Fibroblast of lung (primary cell): Measurements from ENCODE around the gene SERPINH1. TPM values are rescaled to one million over a fixed set of nuclear protein-coding genes. Genes with fewer than 3 reads are reported as not detected.

Source experiments
- DNase-seq, 2 donors: peaks; one replicate each; pipeline versions ENCODE4 v3.0.0 to v3.0.0-alpha.2; 2010; ENCODE audit warnings: low read depth in 2 of 2
- H2AFZ ChIP-seq: 2 replicates; pipeline ENCODE4 v1.5.1; 2012; ENCODE audit warnings: low read length, control low read depth, inconsistent platforms
- H3K27ac ChIP-seq: 2 replicates; pipeline ENCODE4 v1.5.1; 2011; ENCODE audit warnings: low read length, control low read depth; ENCODE audit not compliant: insufficient read depth
- H3K27me3 ChIP-seq: 2 replicates; pipeline ENCODE4 v1.5.1; 2011; ENCODE audit warnings: mild to moderate bottlenecking, low read length; ENCODE audit not compliant: control insufficient read depth, insufficient read depth
- H3K36me3 ChIP-seq: 2 replicates; pipeline ENCODE4 v1.5.1; 2011; ENCODE audit warnings: low read length; ENCODE audit not compliant: control insufficient read depth, insufficient read depth
- H3K4me1 ChIP-seq: 2 replicates; pipeline ENCODE4 v1.5.1; 2011; ENCODE audit warnings: low read length; ENCODE audit not compliant: control insufficient read depth, insufficient read depth; ENCODE audit errors: extremely low read depth
- H3K4me2 ChIP-seq: 2 replicates; pipeline ENCODE4 v1.5.1; 2011; ENCODE audit warnings: low read length, control low read depth; ENCODE audit not compliant: insufficient read depth; ENCODE audit errors: extremely low read depth
- H3K4me3 ChIP-seq, 4 experiments: fragments of 200-600 bp in 1 of 4; sonication (generic) in 1 of 4; replicated peaks in 1 of 4; 2 replicates each; pipeline ENCODE4 v1.5.1; 2011 to 2016; ENCODE audit warnings: low read length in 4 of 4, low read depth in 3 of 4, mild to moderate bottlenecking in 3 of 4, control low read depth in 2 of 4, inconsistent platforms in 1 of 4, mixed read lengths in 1 of 4; ENCODE audit not compliant: insufficient read depth in 1 of 4; ENCODE audit errors: control extremely low read depth in 1 of 4
- H3K79me2 ChIP-seq: 2 replicates; pipeline ENCODE4 v1.5.1; 2012; ENCODE audit warnings: mild to moderate bottlenecking, low read length, inconsistent platforms; ENCODE audit not compliant: control insufficient read depth, insufficient read depth
- H3K9ac ChIP-seq: 2 replicates; pipeline ENCODE4 v1.5.1; 2011; ENCODE audit warnings: mild to moderate bottlenecking, low read length, control low read depth; ENCODE audit not compliant: insufficient read depth
- H3K9me3 ChIP-seq: 2 replicates; pipeline ENCODE4 v1.5.1; 2012; ENCODE audit warnings: low read depth, low read length; ENCODE audit not compliant: control insufficient read depth, insufficient read depth
- H4K20me1 ChIP-seq: 2 replicates; pipeline ENCODE4 v1.5.1; 2011; ENCODE audit warnings: low read length; ENCODE audit not compliant: control insufficient read depth, insufficient read depth; ENCODE audit errors: extremely low read depth
- EZH2 ChIP-seq: IDR thresholded peaks from 2 replicates; pipeline ENCODE4 v1.5.1; 2012; ENCODE audit warnings: low read length, control low read depth, mild to moderate bottlenecking; ENCODE audit errors: missing control alignments
- polyA plus RNA-seq, 2 donors: library from polyadenylated mRNA; depleted of rRNA in 1 of 2; stranded (reverse) in 1 of 2; unstranded in 1 of 2; fragments of >200 nt; gene quantifications; 2 replicates each; pipeline ENCODE4 v1.2.1, GENCODE V29; 2011 to 2012; ENCODE audit warnings: missing spikeins in 1 of 2
- total RNA-seq: library from RNA; depleted of rRNA; stranded (reverse); fragments of >200 nt; gene quantifications from 2 replicates; pipeline ENCODE4 v1.2.1, GENCODE V29; 2014
- TF ChIP-seq, protein P1 (sequence below), 2 donors: IDR thresholded peaks in 1 of 2; conservative IDR thresholded peaks in 1 of 2; 1 replicate in 1 of 2; 2 replicates in 1 of 2; pipeline ENCODE4 v1.5.1; 2011 to 2012; ENCODE audit warnings: low read length in 2 of 2, control low read depth in 1 of 2, inconsistent platforms in 1 of 2, low read depth in 1 of 2, mild to moderate bottlenecking in 1 of 2

SERPINH1 gene
- total and polyA plus RNA-seq, 2 donors (not counting 1 experiment from before 2014, with no cell fraction given), result 491 to 750 TPM

DNA sequence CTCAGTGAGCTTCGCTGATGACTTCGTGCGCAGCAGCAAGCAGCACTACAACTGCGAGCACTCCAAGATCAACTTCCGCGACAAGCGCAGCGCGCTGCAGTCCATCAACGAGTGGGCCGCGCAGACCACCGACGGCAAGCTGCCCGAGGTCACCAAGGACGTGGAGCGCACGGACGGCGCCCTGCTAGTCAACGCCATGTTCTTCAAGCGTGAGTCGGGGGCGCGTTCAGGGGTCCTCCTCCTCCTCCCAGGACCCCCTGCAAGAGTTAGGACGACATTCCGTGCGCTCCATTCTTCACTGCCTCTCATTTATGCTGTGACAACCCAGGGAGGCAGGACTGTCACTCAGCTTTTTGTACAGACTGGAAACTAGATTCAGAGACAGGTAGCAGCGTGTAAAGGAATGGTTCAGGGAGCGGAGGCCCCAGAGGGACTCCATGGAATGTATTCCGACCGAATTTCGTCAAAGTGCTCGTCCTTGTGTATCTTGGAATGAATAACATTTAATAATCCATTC lies 4.8 kb downstream of the SERPINH1 start:
- Histone ChIP-seq H3K27ac (no peak overlapping the region), H3K79me2 (peaks cover 90% of the 10 kb centered on the region), H3K4me3 (peak overlapping the region in 1 of 4 experiments; percentile 20), H3K9ac (no peak overlapping the region), H3K4me2 (peak overlapping the region; percentile 94), H3K9me3 (no peaks in the 10 kb centered on the region), H2AFZ (no peak overlapping the region), H3K4me1 (peaks cover 24% of the 10 kb centered on the region), H4K20me1 (peaks cover 9% of the 10 kb centered on the region), H3K36me3 (peaks cover 57% of the 10 kb centered on the region), H3K27me3 (no peaks in the 10 kb centered on the region)
- TF ChIP-seq, protein P1, sequence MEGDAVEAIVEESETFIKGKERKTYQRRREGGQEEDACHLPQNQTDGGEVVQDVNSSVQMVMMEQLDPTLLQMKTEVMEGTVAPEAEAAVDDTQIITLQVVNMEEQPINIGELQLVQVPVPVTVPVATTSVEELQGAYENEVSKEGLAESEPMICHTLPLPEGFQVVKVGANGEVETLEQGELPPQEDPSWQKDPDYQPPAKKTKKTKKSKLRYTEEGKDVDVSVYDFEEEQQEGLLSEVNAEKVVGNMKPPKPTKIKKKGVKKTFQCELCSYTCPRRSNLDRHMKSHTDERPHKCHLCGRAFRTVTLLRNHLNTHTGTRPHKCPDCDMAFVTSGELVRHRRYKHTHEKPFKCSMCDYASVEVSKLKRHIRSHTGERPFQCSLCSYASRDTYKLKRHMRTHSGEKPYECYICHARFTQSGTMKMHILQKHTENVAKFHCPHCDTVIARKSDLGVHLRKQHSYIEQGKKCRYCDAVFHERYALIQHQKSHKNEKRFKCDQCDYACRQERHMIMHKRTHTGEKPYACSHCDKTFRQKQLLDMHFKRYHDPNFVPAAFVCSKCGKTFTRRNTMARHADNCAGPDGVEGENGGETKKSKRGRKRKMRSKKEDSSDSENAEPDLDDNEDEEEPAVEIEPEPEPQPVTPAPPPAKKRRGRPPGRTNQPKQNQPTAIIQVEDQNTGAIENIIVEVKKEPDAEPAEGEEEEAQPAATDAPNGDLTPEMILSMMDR (conservative IDR thresholded peaks at IDR 0.05 in 1 of 2, IDR thresholded peaks at IDR 0.05 in 1 of 2; ENCODE audit: low read depth in 1 of 2, low read length in 2 of 2), result no peak
- DNase-seq, result no peak

DNA sequence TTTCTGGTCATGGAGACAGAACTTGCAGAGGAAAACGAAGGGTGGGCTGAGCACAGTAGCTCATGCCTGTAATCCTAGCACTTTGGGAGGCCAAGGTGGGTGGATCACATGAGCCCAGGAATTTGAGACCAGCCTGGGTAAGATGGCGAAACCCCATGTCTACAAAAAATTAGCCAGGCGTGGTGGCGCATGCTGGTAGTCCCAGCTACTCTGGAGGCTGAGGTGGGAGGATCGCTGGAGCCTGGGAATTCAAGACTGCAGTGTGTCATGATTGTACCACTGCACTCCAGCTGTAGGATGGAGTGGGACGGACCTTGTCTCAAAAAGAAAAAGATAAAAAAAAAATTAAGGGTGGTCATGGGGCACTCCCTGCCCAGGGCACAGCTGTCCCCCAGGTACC lies 5.9 kb downstream of the SERPINH1 start:
- H3K9ac ChIP-seq, result no peak overlapping the region
- no peaks in the 10 kb centered on the region for H3K27me3 ChIP-seq
- TF ChIP-seq EZH2, result no peak
- TF ChIP-seq, protein P1 (conservative IDR thresholded peaks at IDR 0.05 in 1 of 2, IDR thresholded peaks at IDR 0.05 in 1 of 2; ENCODE audit: low read depth in 1 of 2, low read length in 2 of 2), result no peak
- no peaks in the 10 kb centered on the region for H3K9me3 ChIP-seq
- H3K79me2 ChIP-seq, result peaks cover 80% of the 10 kb centered on the region
- H3K4me3 ChIP-seq, result peak overlapping the region in 1 of 4 experiments; percentile 27
- peak overlapping the region; percentile 14 for H3K27ac ChIP-seq
- H3K4me1 ChIP-seq, result peaks cover 24% of the 10 kb centered on the region
- H3K4me2 ChIP-seq, result peak overlapping the region; percentile 77
- DNase-seq, result no peak
- H4K20me1 ChIP-seq, result peaks cover 9% of the 10 kb centered on the region
- H2AFZ ChIP-seq, result no peak overlapping the region
- H3K36me3 ChIP-seq, result peaks cover 69% of the 10 kb centered on the region

DNA sequence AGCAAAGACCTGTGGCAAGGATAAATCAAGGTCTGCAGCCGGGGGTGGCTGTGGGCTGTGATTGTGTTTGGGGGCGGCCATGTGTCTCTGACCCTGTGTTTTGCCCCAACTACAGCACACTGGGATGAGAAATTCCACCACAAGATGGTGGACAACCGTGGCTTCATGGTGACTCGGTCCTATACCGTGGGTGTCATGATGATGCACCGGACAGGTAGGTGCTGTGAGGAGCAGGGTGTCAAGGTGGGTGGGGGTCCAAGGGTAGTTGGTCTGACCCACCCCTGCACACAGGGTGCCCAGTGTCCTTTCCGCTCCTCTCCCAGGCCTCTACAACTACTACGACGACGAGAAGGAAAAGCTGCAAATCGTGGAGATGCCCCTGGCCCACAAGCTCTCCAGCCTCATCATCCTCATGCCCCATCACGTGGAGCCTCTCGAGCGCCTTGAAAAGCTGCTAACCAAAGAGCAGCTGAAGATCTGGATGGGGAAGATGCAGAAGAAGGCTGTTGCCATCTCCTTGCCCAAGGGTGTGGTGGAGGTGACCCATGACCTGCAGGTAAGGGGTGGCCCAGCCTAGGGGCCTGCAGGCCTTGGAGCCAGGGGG lies 6.7 kb downstream of the SERPINH1 start:
- Histone ChIP-seq H3K4me2 (no peak overlapping the region), H3K79me2 (peaks cover 73% of the 10 kb centered on the region), H4K20me1 (peaks cover 9% of the 10 kb centered on the region), H3K4me1 (peaks cover 24% of the 10 kb centered on the region), H3K36me3 (peaks cover 70% of the 10 kb centered on the region), H3K4me3 (peak overlapping the region in 1 of 4 experiments; percentile 10), H3K9me3 (no peaks in the 10 kb centered on the region), H3K27ac (no peak overlapping the region), H3K9ac (no peak overlapping the region), H2AFZ (no peak overlapping the region), H3K27me3 (no peaks in the 10 kb centered on the region)
- DNase-seq, result no peak
- no peak for TF ChIP-seq EZH2
- TF ChIP-seq, protein P1 (conservative IDR thresholded peaks at IDR 0.05 in 1 of 2, IDR thresholded peaks at IDR 0.05 in 1 of 2; ENCODE audit: low read depth in 1 of 2, low read length in 2 of 2), result no peak
